CD8-positive, alpha-beta memory T cell (primary cell): Measurements from ENCODE around the gene PPM1H. TPM values are rescaled to one million over a fixed set of nuclear protein-coding genes. Genes with fewer than 3 reads are reported as not detected.

Experiments
- CTCF ChIA-PET: fragments of 350-600 bp; sonication (Branson Sonifier 250); formaldehyde crosslinking; loops from one replicate; lab custom pipeline; 2021; ENCODE audit warnings: antibody characterized with exemption; lab: Charles Lee
- POLR2A ChIA-PET: fragments of 350-600 bp; sonication (Branson Sonifier 250); formaldehyde crosslinking; loops from one replicate; lab custom pipeline; 2021; ENCODE audit warnings: antibody characterized with exemption; lab: Charles Lee
- DNase-seq, 5 donors: peaks; one replicate each; pipeline versions ENCODE4 v3.0.0 to v3.0.0-alpha.2; 2020 to 2022; ENCODE audit warnings: mixed read lengths in 1 of 5
- H3K27ac ChIP-seq: one replicate; pipeline ENCODE4 v1.7.0; 2013; ENCODE audit warnings: low read depth, mild to moderate bottlenecking, low read length, moderate library complexity
- H3K27me3 ChIP-seq: 2 replicates; pipeline ENCODE4 v1.7.0; 2013; ENCODE audit warnings: low read length, mild to moderate bottlenecking; ENCODE audit not compliant: insufficient read depth, poor library complexity, severe bottlenecking
- H3K36me3 ChIP-seq: 2 replicates; pipeline ENCODE4 v1.7.0; 2013; ENCODE audit warnings: mild to moderate bottlenecking, low read length, moderate library complexity; ENCODE audit not compliant: insufficient read depth
- H3K4me1 ChIP-seq: 2 replicates; pipeline ENCODE4 v1.7.0; 2013; ENCODE audit warnings: mild to moderate bottlenecking, low read length, moderate library complexity; ENCODE audit not compliant: insufficient read depth
- H3K4me3 ChIP-seq: 2 replicates; pipeline ENCODE4 v1.7.0; 2013; ENCODE audit warnings: mild to moderate bottlenecking, low read length
- H3K9me3 ChIP-seq: 2 replicates; pipeline ENCODE4 v1.7.0; 2013; ENCODE audit warnings: mild to moderate bottlenecking, low read length
- H3K27ac Mint-ChIP-seq, 8 donors: one replicate each; pipeline ENCODE4 v1.8.0; 2020 to 2021; ENCODE audit warnings: mixed read lengths in 8 of 8, mild to moderate bottlenecking in 6 of 8, inconsistent platforms in 3 of 8, moderate library complexity in 3 of 8
- H3K27me3 Mint-ChIP-seq, 2 donors: one replicate each; pipeline ENCODE4 v1.8.0; 2020 to 2021; ENCODE audit warnings: mixed read lengths in 2 of 2, mild to moderate bottlenecking in 1 of 2, moderate library complexity in 1 of 2
- H3K36me3 Mint-ChIP-seq, 3 donors: one replicate each; pipeline ENCODE4 v1.8.0; 2020 to 2021; ENCODE audit warnings: mixed read lengths in 3 of 3, inconsistent platforms in 1 of 3, mild to moderate bottlenecking in 1 of 3
- H3K4me1 Mint-ChIP-seq, 3 donors: one replicate each; pipeline ENCODE4 v1.8.0; 2020 to 2021; ENCODE audit warnings: mixed read lengths in 3 of 3, inconsistent platforms in 1 of 3, mild to moderate bottlenecking in 1 of 3
- H3K4me3 Mint-ChIP-seq, 7 donors: one replicate each; pipeline ENCODE4 v1.8.0; 2020 to 2021; ENCODE audit warnings: mixed read lengths in 7 of 7, mild to moderate bottlenecking in 6 of 7, moderate library complexity in 4 of 7, inconsistent platforms in 2 of 7
- H3K9me3 Mint-ChIP-seq, 5 donors: one replicate each; pipeline ENCODE4 v1.8.0; 2020 to 2022; ENCODE audit warnings: mixed read lengths in 5 of 5, mild to moderate bottlenecking in 3 of 5, moderate library complexity in 2 of 5, inconsistent platforms in 1 of 5
- polyA plus RNA-seq: library from polyadenylated mRNA; unstranded; fragments of 300-500 nt; fragmentation: Illumina TruSeq; gene quantifications from one replicate; pipeline ENCODE4 v1.2.3, GENCODE V29; 2021
- total RNA-seq, 2 experiments: library from RNA; stranded (reverse); gene quantifications; one replicate each; pipeline ENCODE4 v1.2.3, GENCODE V29; 2021

PPM1H gene
- total and polyA plus RNA-seq, 3 experiments from 2014 or later: 0.13 TPM; not detected in 1

GRCh38 chr12:62784576-62784975 is 150.4 kb downstream of the PPM1H start:
- no peaks in the 10 kb centered on the region for H3K9me3 ChIP-seq
- H3K4me3 ChIP-seq: no peak overlapping the region
- Mint-ChIP-seq H3K27me3 (peaks cover 2 to 3% of the 10 kb centered on the region in 2 donors), H3K4me3 (no peak overlapping the region), H3K9me3 (no peaks in the 10 kb centered on the region), H3K4me1 (no peaks in the 10 kb centered on the region), H3K36me3 (no peaks in the 10 kb centered on the region), H3K27ac (no peak overlapping the region)
- no peaks in the 10 kb centered on the region for H3K4me1 ChIP-seq
- DNase-seq: no peak
- no peaks in the 10 kb centered on the region for H3K36me3 ChIP-seq
- POLR2A ChIA-PET: interaction anchor here (1.3 kb wide), 1 partner anchor 181 kb away, joined by 4 read pairs; no protein-coding TSS in a partner anchor
- no peak overlapping the region for H3K27ac ChIP-seq
- no peaks in the 10 kb centered on the region for H3K27me3 ChIP-seq
- CTCF ChIA-PET: interaction anchor here (3.5 kb wide), 1 partner anchor 10 kb away, joined by 17 read pairs; no protein-coding TSS in a partner anchor

DNA sequence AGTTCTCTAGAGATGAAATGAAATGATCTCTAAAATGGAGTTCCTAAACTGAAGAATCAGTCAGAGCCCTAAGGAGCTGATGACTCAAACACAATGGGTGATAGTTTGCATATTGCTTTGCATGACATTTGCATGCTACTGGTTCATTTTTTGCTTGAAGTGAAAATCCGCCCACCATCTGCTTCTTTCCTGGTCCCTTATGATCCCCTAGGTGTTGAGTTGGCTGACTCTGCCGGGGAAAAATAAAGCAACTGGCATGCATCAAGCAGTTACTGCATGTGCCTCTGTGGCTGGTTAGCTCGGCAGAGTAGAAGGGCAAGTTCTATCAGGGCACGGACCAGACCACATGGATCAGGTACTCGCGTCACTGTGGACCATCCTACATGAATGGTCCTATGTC is 151.1 kb downstream of the PPM1H start:
- ChIA-PET CTCF (interaction anchor here (3.5 kb wide), 1 partner anchor 10 kb away, joined by 17 read pairs; no protein-coding TSS in a partner anchor), POLR2A (interaction anchor here (1.3 kb wide), 1 partner anchor 181 kb away, joined by 4 read pairs; no protein-coding TSS in a partner anchor)
- Histone ChIP-seq H3K9me3 (no peaks in the 10 kb centered on the region), H3K27ac (no peak overlapping the region), H3K27me3 (no peaks in the 10 kb centered on the region), H3K4me1 (no peaks in the 10 kb centered on the region), H3K36me3 (no peaks in the 10 kb centered on the region), H3K4me3 (no peak overlapping the region)
- DNase-seq: no peak
- Mint-ChIP-seq H3K4me1 (no peaks in the 10 kb centered on the region), H3K36me3 (no peaks in the 10 kb centered on the region), H3K9me3 (no peaks in the 10 kb centered on the region), H3K4me3 (no peak overlapping the region), H3K27ac (peak overlapping the region in 1 of 8 donors; percentile 56), H3K27me3 (peaks cover 2 to 3% of the 10 kb centered on the region in 2 donors)

- CTCF ChIA-PET: interaction anchor here (1.9 kb wide), 1 partner anchor 14 kb away, joined by 4 read pairs; no protein-coding TSS in a partner anchor
- H3K9me3 ChIP-seq: no peaks in the 10 kb centered on the region
- H3K36me3 ChIP-seq: no peaks in the 10 kb centered on the region
- Mint-ChIP-seq H3K27ac (no peak overlapping the region), H3K9me3 (no peaks in the 10 kb centered on the region), H3K36me3 (no peaks in the 10 kb centered on the region), H3K4me3 (no peak overlapping the region), H3K27me3 (peaks cover 2 to 3% of the 10 kb centered on the region in 2 donors), H3K4me1 (no peaks in the 10 kb centered on the region)
- no peaks in the 10 kb centered on the region for H3K27me3 ChIP-seq
- POLR2A ChIA-PET: no interaction called here
- H3K27ac ChIP-seq: no peak overlapping the region
- no peak for DNase-seq
- no peak overlapping the region for H3K4me3 ChIP-seq
- H3K4me1 ChIP-seq: no peaks in the 10 kb centered on the region
Measured at GRCh38 chr12:62781136-62781880, 153.6 kb downstream of the PPM1H start.

DNA sequence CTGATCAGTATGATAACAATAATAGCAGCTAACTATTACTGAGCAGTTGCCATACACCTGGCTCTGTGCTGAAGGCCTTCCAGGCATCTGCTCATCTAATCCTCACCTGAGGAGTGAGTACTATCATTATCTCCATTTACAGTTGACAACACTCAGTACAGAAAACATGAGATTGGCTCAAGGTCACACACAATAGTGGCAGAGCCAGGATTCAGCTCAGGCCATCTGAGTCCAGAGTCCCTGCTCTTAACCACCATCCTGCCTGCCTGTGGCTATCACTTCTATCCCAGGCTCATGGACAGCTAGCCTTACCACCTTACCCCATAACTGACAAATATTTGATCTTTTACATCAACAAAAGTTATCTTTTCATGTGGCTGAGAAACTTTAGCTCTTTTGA is 155.5 kb downstream of the PPM1H start:
- CTCF ChIA-PET: interaction anchor here (0.8 to 1.5 kb wide), 4 partner anchors 15 to 18 kb away, joined by 3 to 5 read pairs (median 3); no protein-coding TSS in a partner anchor
- POLR2A ChIA-PET: interaction anchor here (0.6 kb wide), 1 partner anchor 171 kb away, joined by 3 read pairs; no protein-coding TSS in a partner anchor
- no peaks in the 10 kb centered on the region for H3K36me3 Mint-ChIP-seq

GRCh38 chr12:62778187-62778586 is 156.8 kb downstream of the PPM1H start:
- Histone ChIP-seq H3K27ac (no peak overlapping the region), H3K27me3 (no peaks in the 10 kb centered on the region), H3K9me3 (no peaks in the 10 kb centered on the region), H3K4me1 (no peaks in the 10 kb centered on the region), H3K4me3 (no peak overlapping the region), H3K36me3 (no peaks in the 10 kb centered on the region)
- Mint-ChIP-seq H3K27ac (peak overlapping the region in 1 of 8 donors; percentile 22), H3K4me3 (no peak overlapping the region), H3K36me3 (no peaks in the 10 kb centered on the region), H3K9me3 (no peaks in the 10 kb centered on the region), H3K4me1 (no peaks in the 10 kb centered on the region), H3K27me3 (no peaks in the 10 kb centered on the region)
- DNase-seq: no peak
- ChIA-PET CTCF (interaction anchor here (1.4 kb wide), 1 partner anchor 16 kb away, joined by 5 read pairs; no protein-coding TSS in a partner anchor), POLR2A (no interaction called here)

More for the DNA sequence above, 155.5 kb downstream of the PPM1H start:
- Mint-ChIP-seq H3K4me1 (no peaks in the 10 kb centered on the region), H3K27ac (no peak overlapping the region), H3K4me3 (no peak overlapping the region), H3K9me3 (no peaks in the 10 kb centered on the region), H3K27me3 (peaks cover 0 to 3% of the 10 kb centered on the region in 2 donors)
- Histone ChIP-seq H3K36me3 (no peaks in the 10 kb centered on the region), H3K27me3 (no peaks in the 10 kb centered on the region), H3K4me3 (no peak overlapping the region), H3K4me1 (no peaks in the 10 kb centered on the region), H3K9me3 (no peaks in the 10 kb centered on the region), H3K27ac (no peak overlapping the region)
- DNase-seq: no peak

- Histone ChIP-seq H3K9me3 (no peaks in the 10 kb centered on the region), H3K27me3 (no peaks in the 10 kb centered on the region), H3K4me3 (no peak overlapping the region), H3K36me3 (no peaks in the 10 kb centered on the region), H3K4me1 (no peaks in the 10 kb centered on the region), H3K27ac (no peak overlapping the region)
- H3K27me3 Mint-ChIP-seq: no peaks in the 10 kb centered on the region
- H3K36me3 Mint-ChIP-seq: no peaks in the 10 kb centered on the region
- no peaks in the 10 kb centered on the region for H3K4me1 Mint-ChIP-seq
- no peaks in the 10 kb centered on the region for H3K9me3 Mint-ChIP-seq
- no peak overlapping the region for H3K27ac Mint-ChIP-seq
- DNase-seq: no peak
- ChIA-PET CTCF (no interaction called here), POLR2A (no interaction called here)
- H3K4me3 Mint-ChIP-seq: no peak overlapping the region
Measured at GRCh38 chr12:62776997-62777396, 158.0 kb downstream of the PPM1H start.

DNA sequence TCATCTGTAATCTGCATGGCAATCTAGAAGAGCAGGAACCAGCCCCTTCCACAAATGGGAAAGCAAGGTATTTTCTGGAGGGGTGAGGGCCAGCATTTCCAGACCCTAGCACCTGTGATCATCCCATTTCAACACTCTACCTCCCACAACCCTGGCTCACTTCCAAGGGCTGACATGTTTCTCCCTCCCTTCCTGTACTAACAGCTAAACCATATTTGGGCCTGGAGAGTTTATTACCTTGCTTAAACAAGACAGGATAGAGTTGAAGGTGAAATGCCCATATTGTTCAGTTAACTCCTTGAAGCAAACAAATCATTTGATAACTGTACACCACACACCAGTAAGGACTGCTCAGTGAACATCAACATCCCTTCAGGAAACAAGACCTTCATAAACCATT is 158.4 kb downstream of the PPM1H start:
- no peaks in the 10 kb centered on the region for H3K27me3 Mint-ChIP-seq
- POLR2A ChIA-PET: no interaction called here
- DNase-seq: no peak

DNA sequence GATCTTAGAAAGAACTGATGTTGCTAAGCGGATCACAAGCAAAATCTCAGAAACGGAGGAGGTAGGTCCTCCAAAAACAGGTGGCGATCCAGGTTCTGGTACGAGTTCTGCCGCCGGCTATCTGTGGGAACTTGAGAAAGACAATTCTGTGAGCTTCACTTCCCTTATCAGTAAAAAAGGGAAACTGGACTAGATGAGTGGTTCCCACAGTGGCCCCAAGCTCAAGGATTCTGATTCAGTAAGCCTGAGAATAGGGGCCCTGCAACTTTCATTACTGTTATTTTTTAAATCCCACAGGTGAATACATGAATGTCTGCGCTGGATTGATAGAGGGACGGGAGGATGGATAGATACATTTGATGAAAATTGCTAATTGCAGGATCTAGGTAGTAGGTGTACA is 160.2 kb downstream of the PPM1H start:
- CTCF ChIA-PET: interaction anchor here (1.1 kb wide), 2 partner anchors 12 to 20 kb away, joined by 3 to 4 read pairs; no protein-coding TSS in a partner anchor
- no peak for DNase-seq
- Histone ChIP-seq H3K27me3 (no peaks in the 10 kb centered on the region), H3K4me1 (no peaks in the 10 kb centered on the region), H3K9me3 (no peaks in the 10 kb centered on the region), H3K4me3 (no peak overlapping the region), H3K36me3 (no peaks in the 10 kb centered on the region), H3K27ac (no peak overlapping the region)
- no peaks in the 10 kb centered on the region for H3K9me3 Mint-ChIP-seq
- POLR2A ChIA-PET: no interaction called here
- H3K4me3 Mint-ChIP-seq: peak overlapping the region in 1 of 7 donors; percentile 4
- H3K27ac Mint-ChIP-seq: no peak overlapping the region
- no peaks in the 10 kb centered on the region for H3K4me1 Mint-ChIP-seq
- no peaks in the 10 kb centered on the region for H3K36me3 Mint-ChIP-seq
- no peaks in the 10 kb centered on the region for H3K27me3 Mint-ChIP-seq

More for the DNA sequence above, 158.4 kb downstream of the PPM1H start:
- Histone ChIP-seq H3K27ac (no peak overlapping the region), H3K36me3 (no peaks in the 10 kb centered on the region), H3K27me3 (no peaks in the 10 kb centered on the region), H3K9me3 (no peaks in the 10 kb centered on the region), H3K4me1 (no peaks in the 10 kb centered on the region), H3K4me3 (no peak overlapping the region)
- Mint-ChIP-seq H3K4me3 (no peak overlapping the region), H3K4me1 (no peaks in the 10 kb centered on the region), H3K27ac (no peak overlapping the region), H3K9me3 (no peaks in the 10 kb centered on the region), H3K36me3 (no peaks in the 10 kb centered on the region)
- CTCF ChIA-PET: interaction anchor here (1.1 kb wide), 1 partner anchor 21 kb away, joined by 3 read pairs; no protein-coding TSS in a partner anchor
